ENCODE data around the gene TSPAN3.

DNA sequence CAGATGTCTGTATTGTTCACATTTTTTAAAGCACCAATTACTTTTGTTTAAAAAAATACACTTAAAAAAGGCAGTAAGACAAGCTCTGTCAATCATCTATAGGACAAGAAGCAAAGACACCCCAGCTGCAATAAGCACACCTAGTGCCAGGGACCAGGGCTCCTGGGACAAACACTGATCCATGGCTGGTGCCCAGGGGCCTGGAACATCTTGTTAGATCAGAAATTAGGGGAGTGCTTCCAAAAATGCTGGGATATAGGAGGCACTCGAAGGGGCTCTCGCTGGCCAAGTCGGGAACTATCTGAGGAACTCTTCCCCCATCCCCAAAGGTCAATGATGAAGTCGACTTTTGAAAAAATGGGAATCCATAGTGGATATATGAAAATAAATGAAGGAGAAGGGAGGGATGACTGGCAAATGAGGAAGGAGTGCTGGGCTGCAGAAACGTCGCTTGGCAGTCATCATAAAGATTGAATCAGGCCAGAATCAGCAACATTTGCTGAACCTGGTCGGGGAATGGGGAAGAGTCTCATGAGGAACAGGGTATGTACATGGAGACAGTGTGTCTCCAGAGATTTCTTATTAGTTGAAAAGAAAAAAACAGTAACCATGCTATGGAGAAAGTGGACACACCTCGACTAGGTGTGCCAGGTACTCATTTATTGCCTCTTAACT is 28.5 kb downstream of the TSPAN3 start:
- TF ChIP-seq, protein P1, sequence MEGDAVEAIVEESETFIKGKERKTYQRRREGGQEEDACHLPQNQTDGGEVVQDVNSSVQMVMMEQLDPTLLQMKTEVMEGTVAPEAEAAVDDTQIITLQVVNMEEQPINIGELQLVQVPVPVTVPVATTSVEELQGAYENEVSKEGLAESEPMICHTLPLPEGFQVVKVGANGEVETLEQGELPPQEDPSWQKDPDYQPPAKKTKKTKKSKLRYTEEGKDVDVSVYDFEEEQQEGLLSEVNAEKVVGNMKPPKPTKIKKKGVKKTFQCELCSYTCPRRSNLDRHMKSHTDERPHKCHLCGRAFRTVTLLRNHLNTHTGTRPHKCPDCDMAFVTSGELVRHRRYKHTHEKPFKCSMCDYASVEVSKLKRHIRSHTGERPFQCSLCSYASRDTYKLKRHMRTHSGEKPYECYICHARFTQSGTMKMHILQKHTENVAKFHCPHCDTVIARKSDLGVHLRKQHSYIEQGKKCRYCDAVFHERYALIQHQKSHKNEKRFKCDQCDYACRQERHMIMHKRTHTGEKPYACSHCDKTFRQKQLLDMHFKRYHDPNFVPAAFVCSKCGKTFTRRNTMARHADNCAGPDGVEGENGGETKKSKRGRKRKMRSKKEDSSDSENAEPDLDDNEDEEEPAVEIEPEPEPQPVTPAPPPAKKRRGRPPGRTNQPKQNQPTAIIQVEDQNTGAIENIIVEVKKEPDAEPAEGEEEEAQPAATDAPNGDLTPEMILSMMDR (IDR thresholded peaks at IDR 0.05) = no peak
- TF ChIP-seq TEAD4 (CRISPR knock-in tag; IDR thresholded peaks at IDR 0.05) (no peak), RELA (CRISPR knock-in tag; IDR thresholded peaks at IDR 0.05; ENCODE audit: borderline replicate concordance) (no peak), ESRRA (CRISPR knock-in tag; IDR thresholded peaks at IDR 0.05; ENCODE audit: borderline replicate concordance) (no peak), NR1H2 (CRISPR knock-in tag; IDR thresholded peaks at IDR 0.05) (no peak), JUN (CRISPR knock-in tag; IDR thresholded peaks at IDR 0.05) (no peak), CREB1 (CRISPR knock-in tag; IDR thresholded peaks at IDR 0.05) (no peak), SMAD3 (CRISPR knock-in tag; IDR thresholded peaks at IDR 0.05; ENCODE audit: borderline replicate concordance) (no peak), NR2C2 (CRISPR knock-in tag; IDR thresholded peaks at IDR 0.05) (no peak)

All from WTC11 (cell line).